GM12892 (cell line): ENCODE results near the gene LY6G6C. TPM values are rescaled to one million over a fixed set of nuclear protein-coding genes. Genes with fewer than 3 reads are reported as not detected.

Experiments used
- DNase-seq: peaks from one replicate; pipeline ENCODE4 v3.0.0; 2011; ENCODE audit not compliant: insufficient read length
- FAIRE-seq: peaks from 2 replicates; lab custom pipeline; 2011; peaks lifted over from hg19 to GRCh38; lab: Jason Lieb, UNC
- POLR2A ChIP-seq: IDR thresholded peaks from 2 replicates; pipeline ENCODE4 v1.6.1; 2011; ENCODE audit warnings: low read depth, low read length, control low read depth
- POLR2AphosphoS5 ChIP-seq: IDR thresholded peaks from 2 replicates; pipeline ENCODE4 v1.6.1; 2011; ENCODE audit warnings: low read depth, low read length, control low read depth
- TAF1 ChIP-seq: IDR thresholded peaks from 2 replicates; pipeline ENCODE4 v1.6.1; 2011; ENCODE audit warnings: low read depth, mild to moderate bottlenecking, control low read depth, low read length, borderline replicate concordance
- polyA plus RNA-seq: library from polyadenylated mRNA; unstranded; fragments of >200 nt; gene quantifications from one replicate; pipeline ENCODE4 v1.2.1, GENCODE V29; 2012; ENCODE audit warnings: missing spikeins, inconsistent platforms; ENCODE audit not compliant: missing spikeins

Gene LY6G6C, protein sequence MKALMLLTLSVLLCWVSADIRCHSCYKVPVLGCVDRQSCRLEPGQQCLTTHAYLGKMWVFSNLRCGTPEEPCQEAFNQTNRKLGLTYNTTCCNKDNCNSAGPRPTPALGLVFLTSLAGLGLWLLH
- not detected for polyA plus RNA-seq

DNA sequence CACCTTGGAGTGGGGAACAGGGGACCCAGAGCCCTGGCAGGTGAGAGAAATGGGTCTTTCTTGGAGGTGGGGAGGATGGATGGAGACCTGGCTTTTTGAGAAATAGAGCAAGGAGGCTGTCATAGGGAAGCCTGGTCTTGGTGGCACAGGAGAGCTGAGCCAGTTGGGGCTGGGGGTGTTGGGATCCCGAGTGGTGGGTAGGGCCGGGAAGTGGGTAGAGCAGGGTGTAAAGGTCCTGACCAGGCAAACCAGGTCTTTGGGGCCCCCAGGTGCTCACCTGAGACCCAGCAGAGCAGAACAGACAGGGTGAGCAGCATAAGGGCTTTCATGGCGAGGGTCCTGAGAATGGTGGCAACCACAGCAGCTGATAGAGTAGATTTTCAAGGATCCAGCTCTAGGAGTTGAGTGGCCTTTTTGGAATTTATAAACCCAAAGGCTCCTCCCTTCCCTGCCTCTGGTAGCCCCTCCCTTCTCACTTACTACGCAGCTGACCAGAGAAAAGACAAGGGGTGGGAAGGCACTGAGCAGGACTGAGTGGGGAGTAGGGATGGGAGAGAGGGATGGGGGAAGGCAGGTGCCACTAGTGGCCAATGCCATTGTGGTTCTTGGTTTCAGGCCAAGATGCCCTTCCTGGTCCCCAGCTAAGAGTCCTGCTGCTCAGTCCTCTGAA lies at the start of gene LY6G6C:
LY6G6C (minus strand) TSS at position 396 of the 670 bp plus-strand sequence; CDS start at position 329, 67 bp downstream.
- DNase-seq: no peak
- TF ChIP-seq POLR2A: no peak
- no peak for TF ChIP-seq TAF1
- no peak for TF ChIP-seq POLR2AphosphoS5
- no peak for FAIRE-seq

DNA sequence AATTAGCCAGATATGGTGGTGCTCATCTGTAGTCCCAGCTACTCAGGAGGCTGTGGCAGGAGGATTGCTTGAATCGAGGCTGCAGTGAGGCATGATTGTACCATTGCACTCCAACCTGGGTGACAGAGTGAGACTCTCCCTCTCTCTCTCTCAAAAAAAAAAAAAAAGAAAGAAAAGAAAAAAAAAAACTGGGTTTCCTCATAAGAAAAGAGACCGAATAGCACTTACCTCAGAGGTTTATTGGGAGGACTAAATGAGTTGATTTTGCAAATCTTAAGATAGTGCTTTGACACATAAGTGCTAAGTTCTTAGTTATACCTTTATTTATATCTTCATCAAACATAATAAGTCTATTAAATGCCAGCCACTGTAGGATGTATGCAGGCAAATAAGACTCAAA lies 49.3 kb upstream of the LY6G6C start:
- FAIRE-seq (no peak), DNase-seq (no peak)
- TF ChIP-seq TAF1 (no peak), POLR2AphosphoS5 (no peak), POLR2A (no peak)

DNA sequence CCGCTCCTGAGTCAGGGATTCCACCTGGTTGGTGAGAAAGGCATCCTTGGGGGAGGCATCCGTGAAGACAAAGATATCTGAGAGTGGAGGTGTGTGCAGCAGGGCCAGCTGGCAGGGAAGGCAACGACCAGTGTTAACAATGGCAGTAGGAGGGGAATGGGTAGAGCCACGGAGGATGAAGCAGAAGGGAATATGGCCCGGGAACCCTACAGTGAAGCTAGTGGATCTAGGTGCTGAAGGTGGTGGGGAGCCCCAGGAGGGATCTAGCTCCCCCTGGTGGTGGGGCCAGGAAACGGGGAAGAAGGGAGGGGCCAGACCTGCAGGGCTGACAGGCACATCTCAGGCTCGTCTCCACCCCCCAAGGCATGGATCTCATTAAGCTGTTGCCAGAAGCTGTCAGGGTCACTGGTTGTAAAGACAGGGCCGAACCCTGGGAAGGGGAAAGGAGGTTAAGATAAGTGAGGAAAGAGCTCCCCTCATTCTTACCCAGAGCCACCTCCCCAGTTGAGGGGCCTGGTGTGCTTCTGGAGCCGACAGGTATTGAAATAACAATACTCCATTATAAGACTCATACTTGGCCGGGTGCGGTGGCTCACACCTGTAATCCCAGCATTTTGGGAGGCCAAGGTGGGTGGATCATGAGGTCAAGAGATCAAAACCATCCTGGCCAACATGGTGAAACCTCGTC lies 48.3 kb upstream of the LY6G6C start:
- DNase-seq (peak; percentile 95), FAIRE-seq (no peak)
- no peak for TF ChIP-seq POLR2AphosphoS5
- no peak for TF ChIP-seq POLR2A
- no peak for TF ChIP-seq TAF1

DNA sequence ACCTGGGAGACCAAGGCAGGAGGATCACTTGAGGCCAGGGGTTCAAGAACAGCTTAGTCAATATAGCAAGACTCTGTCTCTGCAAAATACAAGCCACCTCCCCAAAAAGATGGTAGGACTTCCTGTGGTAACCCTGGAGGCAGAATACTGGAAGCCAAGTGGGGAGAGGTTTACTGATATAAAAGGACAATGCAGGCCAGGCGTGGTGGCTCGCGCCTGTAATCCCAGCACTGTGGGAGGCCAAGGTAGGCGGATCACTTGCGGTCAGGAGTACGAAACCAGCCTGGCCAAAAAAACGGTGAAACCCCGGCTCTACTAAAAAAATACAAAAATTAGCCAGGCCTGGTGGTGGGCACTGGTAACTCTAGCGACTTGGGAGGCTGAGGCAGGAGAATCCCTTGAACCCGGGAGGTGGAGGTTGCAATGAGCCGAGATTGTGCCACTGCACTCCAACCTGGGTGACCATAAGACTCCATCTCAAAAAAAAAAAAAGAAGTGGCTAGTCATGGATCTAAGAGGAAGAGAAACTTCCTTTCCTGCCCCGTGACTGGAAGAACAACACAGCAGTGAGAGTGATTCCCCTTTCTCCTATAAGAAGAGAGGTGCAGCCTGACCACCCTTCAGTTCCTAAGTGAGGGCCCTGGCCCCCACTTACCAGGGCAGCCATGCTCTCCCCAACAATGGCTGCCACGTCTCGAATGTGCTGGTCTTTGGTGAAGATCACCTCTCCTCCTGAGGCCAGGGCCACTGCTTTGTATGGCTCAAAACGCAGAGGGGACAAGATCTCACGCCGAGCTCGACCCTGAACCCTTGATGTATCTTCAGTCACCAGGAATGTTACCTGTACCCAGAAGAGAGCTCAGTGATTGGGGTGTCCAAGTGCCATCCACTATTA lies 47.1 kb upstream of the LY6G6C start:
- DNase-seq (no peak), FAIRE-seq (no peak)
- TF ChIP-seq POLR2A: no peak
- no peak for TF ChIP-seq TAF1
- TF ChIP-seq POLR2AphosphoS5: no peak

DNA sequence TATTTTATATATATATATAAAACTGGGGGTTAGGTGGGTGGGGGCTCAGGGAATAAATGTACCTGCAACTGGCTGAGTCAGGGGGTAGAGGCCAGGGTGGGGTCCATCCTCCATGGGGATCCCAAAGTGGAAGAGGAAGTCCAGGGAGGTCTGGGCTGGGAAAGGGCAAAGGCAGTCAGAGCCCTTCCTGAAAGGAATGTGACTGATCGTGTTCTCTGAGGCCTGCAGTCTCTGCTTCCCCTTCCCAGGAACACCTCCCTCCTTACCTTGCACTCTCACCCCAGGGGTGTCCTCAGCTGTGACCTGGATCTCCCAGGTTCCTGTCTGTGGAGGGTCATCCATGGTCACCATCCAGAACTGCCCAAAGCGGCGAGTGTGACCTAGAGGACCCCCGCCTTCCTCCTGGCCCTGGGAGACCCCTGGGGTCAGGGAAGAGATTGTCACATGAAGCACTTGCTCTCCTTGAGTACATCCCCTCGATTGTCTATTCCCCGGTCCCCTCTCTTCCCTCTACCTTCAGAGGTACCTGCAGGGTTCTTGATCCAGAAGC lies 45.6 kb upstream of the LY6G6C start:
- FAIRE-seq (no peak), DNase-seq (no peak)
- TF ChIP-seq TAF1 (no peak), POLR2AphosphoS5 (no peak), POLR2A (no peak)

DNA sequence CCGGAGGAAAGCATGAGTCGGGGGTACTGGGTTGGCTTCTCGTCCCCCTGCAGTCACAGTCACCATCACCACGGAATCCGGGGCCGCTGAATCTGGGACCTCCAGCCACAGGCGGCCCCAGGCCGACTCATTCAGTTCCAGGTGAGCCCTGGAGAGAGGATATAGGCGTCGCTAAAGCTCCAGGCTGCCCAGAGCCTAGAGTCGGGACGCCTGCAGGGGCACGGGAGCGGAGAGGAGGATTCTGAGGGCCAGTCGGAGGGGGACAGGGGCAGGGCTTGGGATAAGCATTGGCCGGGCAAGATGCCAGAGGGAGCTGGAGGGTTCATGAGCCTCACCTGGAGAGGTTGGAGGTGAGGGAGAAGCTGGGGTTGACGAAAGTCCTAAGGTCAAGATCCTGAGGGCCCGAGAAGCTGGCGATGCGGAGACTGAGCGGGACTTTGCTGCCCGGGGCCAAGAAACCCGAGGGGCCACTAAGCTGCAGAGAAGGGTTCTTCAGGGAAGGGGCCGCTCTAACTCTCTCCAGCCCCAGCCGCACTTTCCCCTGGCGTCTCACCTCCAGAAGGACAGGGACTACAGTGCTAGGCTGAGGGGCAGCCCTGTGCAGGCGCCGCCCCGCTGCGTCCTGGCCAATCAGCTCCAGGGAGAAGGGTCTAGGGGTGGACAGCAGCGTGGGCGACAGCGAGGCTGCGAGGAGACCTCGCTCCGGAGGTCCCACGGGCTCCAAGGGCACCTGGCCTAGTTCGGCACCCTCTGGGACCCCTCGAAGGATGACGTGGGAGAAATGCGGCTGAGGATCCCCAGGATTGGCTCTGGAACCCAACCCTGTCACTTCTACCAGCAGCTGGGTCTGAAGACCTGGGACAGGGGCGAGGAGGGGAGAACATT lies 44.6 kb upstream of the LY6G6C start:
- FAIRE-seq: no peak

DNA sequence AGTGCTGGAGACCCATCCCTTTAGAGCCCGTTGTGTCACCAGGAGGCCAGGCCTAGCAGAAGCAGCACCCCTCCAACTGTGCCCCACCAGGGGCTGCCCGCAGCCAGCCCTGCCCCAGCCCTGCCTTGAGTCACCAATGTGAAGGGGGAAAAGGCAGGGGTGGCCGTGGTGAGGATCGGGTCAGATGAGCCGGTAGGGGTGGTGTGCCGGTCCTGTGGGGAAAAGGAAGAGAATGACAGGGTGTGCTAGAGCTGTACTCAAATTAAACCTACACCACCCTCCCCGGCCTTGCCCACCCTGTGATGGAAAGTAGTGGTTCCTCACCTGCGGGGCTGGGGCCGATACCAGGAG lies 44.0 kb upstream of the LY6G6C start:
- TF ChIP-seq POLR2AphosphoS5: no peak
- TF ChIP-seq POLR2A: no peak
- no peak for TF ChIP-seq TAF1
- DNase-seq (no peak), FAIRE-seq (no peak)

More for the DNA sequence above, 44.6 kb upstream of the LY6G6C start:
- TF ChIP-seq TAF1: no peak
- TF ChIP-seq POLR2AphosphoS5: no peak
- no peak for DNase-seq

DNA sequence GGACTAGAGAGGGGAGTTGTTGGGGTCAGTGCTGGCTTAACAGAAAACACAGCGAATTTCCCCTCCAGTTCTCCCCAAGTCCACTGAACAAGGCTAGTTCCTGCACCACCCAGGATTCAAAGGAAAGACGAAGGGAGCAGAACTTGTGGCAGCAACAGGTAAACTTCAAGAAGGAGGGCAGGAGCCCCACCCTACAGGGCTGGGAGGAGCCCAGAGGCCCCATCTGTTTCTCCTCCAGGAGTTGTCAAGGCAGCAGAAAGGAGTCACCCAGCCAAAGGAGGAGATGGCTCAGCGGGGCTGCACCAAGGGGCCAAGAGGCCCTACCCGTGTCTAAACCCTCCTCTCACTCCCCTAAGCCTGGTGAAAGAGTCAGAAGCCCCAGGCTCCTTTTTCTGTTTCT lies 42.7 kb upstream of the LY6G6C start:
- DNase-seq (no peak), FAIRE-seq (no peak)
- no peak for TF ChIP-seq TAF1
- no peak for TF ChIP-seq POLR2A
- no peak for TF ChIP-seq POLR2AphosphoS5

DNA sequence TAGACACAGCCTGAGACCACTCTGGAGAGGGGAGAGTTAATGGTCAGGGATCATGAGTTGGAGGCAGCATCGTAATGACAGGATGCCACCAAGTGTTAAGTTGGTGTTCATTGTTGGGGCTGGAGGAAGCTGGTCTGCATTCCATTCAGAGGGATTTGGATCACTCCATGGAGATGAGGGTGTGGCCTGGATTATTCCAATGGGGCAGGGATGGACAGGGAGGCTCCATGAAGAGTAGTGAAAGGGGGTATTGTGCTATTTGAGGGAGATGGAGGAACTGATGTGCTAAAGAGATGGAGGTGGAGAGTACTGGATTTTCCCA lies 42.0 kb upstream of the LY6G6C start:
- no peak for DNase-seq
- FAIRE-seq: no peak

DNA sequence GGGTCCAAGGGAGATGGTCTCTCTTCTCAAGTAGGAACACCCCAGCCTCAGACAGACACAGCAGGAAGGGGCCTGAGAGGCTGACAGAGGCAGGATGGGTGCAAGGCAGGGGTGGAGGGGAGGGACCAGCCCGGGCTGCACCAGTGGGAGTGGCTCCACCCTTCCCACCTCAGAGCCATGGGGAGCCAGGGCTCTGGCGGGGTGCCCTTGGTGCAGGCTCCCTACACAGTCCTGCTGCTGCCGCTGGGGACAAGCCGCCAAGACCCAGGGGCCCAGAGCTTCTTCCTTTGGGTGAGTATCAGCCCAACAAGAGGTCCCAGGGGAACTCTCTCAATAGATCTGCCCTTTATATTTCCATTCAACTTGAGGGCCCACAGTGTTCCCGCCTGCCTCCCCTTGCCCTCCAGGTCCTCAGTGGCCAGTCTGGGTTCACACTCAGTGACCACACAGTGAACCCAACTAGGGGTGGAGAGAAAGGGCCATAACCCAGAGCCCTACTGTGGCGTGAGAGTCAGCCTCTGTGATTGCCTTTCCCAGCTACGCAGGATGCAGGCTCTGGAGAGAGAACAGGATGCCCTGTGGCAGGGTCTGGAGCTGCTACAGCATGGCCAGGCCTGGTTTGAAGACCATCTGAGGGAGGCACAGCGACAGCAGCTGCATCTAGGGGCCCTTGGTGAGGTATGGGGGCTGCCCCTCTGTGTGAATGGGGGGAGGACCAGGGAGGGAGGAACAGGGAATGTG lies 41.5 kb upstream of the LY6G6C start:
- no peak for TF ChIP-seq POLR2A
- no peak for TF ChIP-seq POLR2AphosphoS5
- no peak for TF ChIP-seq TAF1
- FAIRE-seq (no peak), DNase-seq (no peak)

More for the DNA sequence above, 42.0 kb upstream of the LY6G6C start:
- TF ChIP-seq POLR2A (no peak), TAF1 (no peak), POLR2AphosphoS5 (no peak)
